ENCODE measurements around the gene ASCL4. TPM values are rescaled to one million over a fixed set of nuclear protein-coding genes. Genes with fewer than 3 reads are reported as not detected.

ASCL4 gene
- total and polyA plus RNA-seq, 4 donors = not detected

DNA sequence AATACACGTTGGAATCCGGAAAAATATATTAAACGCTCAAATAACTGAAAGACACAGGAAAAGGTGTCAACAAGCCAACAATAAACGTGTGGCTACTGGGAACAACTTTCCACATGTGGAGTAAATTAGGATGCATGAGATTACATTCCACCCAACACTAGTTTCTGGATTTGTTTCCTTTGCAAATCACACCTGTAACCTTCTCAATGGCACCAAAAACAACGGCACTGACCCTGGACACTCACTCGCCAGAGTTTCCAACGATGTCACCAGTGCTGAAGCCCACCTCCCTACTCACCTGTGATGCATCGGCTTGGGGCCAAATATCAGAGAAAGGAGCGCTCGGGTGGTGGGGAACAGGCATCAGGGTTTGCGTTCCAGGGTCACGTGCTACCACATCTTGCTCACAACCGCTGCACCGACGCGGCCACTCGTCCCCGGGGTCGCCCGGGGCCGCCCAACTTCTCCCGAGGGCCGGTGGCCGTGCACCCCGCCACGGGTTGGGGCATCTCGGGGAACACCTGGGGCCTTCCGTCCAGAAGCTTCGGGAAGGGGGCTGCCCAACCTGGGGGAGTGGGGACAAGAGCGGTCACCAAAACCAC lies 14.2 kb upstream of the ASCL4 start:
- H3K9me3 ChIP-seq (ENCODE audit: control insufficient read depth in 4 of 4, insufficient read depth in 3 of 4, low read length in 3 of 4) = no peaks in the 10 kb centered on the region
- H3K27me3 ChIP-seq (ENCODE audit: control insufficient read depth in 3 of 3, insufficient read depth in 3 of 3, low read length in 2 of 3) = no peaks in the 10 kb centered on the region
- H3K27ac ChIP-seq (ENCODE audit: low read depth in 1 of 2, low read length in 1 of 2) = peak overlapping the region; percentile 77 to 84
- peak overlapping the region; percentile 93 for H3K4me3 ChIP-seq
- peaks cover 3 to 23% (median 12%) of the 10 kb centered on the region in 5 donors for H3K4me1 ChIP-seq (ENCODE audit: control insufficient read depth in 5 of 5, insufficient read depth in 5 of 5, low read length in 5 of 5)
- ATAC-seq (ENCODE audit: insufficient read depth, low FRiP score) (no peak), DNase-seq (peak; percentile 19 to 26 (median 23))
- 2 to 3% methylated on average over 30 of the region's 30 CpGs for WGBS, 2 donors
- TF ChIP-seq, protein P1, sequence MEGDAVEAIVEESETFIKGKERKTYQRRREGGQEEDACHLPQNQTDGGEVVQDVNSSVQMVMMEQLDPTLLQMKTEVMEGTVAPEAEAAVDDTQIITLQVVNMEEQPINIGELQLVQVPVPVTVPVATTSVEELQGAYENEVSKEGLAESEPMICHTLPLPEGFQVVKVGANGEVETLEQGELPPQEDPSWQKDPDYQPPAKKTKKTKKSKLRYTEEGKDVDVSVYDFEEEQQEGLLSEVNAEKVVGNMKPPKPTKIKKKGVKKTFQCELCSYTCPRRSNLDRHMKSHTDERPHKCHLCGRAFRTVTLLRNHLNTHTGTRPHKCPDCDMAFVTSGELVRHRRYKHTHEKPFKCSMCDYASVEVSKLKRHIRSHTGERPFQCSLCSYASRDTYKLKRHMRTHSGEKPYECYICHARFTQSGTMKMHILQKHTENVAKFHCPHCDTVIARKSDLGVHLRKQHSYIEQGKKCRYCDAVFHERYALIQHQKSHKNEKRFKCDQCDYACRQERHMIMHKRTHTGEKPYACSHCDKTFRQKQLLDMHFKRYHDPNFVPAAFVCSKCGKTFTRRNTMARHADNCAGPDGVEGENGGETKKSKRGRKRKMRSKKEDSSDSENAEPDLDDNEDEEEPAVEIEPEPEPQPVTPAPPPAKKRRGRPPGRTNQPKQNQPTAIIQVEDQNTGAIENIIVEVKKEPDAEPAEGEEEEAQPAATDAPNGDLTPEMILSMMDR (IDR thresholded peaks at IDR 0.05; ENCODE audit: control extremely low read depth, extremely low read depth) = no peak
- peaks cover 4 to 18% (median 10%) of the 10 kb centered on the region in 4 donors for H3K36me3 ChIP-seq (ENCODE audit: control insufficient read depth in 4 of 4, insufficient read depth in 4 of 4, low read length in 4 of 4)
- H3K9ac ChIP-seq (ENCODE audit: insufficient read depth in 1 of 2, low read length in 2 of 2) = peak overlapping the region; percentile 70 to 84

DNA sequence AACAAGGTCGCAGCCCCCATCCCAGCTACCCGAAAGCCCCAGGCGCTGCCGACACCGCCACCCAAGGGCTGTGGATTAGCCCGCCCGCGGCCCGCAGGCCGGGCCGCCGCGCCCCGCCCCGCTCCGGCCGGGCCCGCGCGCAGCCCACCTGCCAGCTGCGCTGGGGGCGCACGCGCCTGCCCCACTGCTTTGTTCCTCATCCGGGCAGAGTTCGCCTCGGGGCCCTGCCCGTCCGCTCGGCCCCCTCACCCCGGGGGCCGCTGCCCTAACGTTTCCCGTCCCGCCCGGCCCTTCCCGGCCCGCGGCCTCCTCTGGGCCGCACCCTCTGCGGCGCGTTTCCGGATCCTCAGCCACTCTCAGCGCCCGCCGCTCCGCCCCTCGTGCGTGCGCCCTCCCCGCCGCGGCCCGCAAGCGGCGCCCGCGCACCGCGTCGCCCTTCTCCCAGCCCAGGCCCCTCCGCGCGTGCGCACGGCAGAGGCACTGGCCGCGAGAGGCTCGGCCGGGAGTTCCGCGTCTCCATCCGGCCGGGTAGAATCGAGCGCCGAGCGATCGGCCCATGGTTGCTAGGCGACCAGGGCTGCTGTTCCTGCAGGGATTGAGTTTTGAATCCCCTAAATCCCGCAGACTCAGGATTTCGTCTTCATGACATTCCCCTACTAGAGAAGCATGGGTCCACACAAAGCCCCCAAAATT lies 13.5 kb upstream of the ASCL4 start, which contains the start of gene PRDM4:
Gene PRDM4, minus strand, starts transcription at position 329 of the 693 bp plus-strand sequence. CDS start 622 bp downstream, outside the sequence.
- Histone ChIP-seq H3K9ac (ENCODE audit: insufficient read depth in 1 of 2, low read length in 2 of 2) (peak within 1 kb of the TSS; percentile 75 to 91), H3K27me3 (ENCODE audit: control insufficient read depth in 3 of 3, insufficient read depth in 3 of 3, low read length in 2 of 3) (no peaks in the 10 kb centered on the region), H3K27ac (ENCODE audit: low read depth in 1 of 2, low read length in 1 of 2) (peak within 1 kb of the TSS; percentile 82 to 84), H3K36me3 (ENCODE audit: control insufficient read depth in 4 of 4, insufficient read depth in 4 of 4, low read length in 4 of 4) (peaks cover 4 to 16% (median 9%) of the 10 kb centered on the region in 4 donors), H3K4me1 (ENCODE audit: control insufficient read depth in 5 of 5, insufficient read depth in 5 of 5, low read length in 5 of 5) (peaks cover 3 to 23% (median 12%) of the 10 kb centered on the region in 5 donors), H3K4me3 (peak within 1 kb of the TSS; percentile 93), H3K9me3 (ENCODE audit: control insufficient read depth in 4 of 4, insufficient read depth in 3 of 4, low read length in 3 of 4) (no peaks in the 10 kb centered on the region)
- peak; percentile 99 for ATAC-seq (ENCODE audit: insufficient read depth, low FRiP score)
- WGBS, 2 donors = 0 to 1% methylated on average over 64 to 83 of the region's 83 CpGs
- peak; percentile 96 to 98 (median 97) for DNase-seq
- TF ChIP-seq, protein P1 (IDR thresholded peaks at IDR 0.05; ENCODE audit: control extremely low read depth, extremely low read depth) = peak; percentile 23

DNA sequence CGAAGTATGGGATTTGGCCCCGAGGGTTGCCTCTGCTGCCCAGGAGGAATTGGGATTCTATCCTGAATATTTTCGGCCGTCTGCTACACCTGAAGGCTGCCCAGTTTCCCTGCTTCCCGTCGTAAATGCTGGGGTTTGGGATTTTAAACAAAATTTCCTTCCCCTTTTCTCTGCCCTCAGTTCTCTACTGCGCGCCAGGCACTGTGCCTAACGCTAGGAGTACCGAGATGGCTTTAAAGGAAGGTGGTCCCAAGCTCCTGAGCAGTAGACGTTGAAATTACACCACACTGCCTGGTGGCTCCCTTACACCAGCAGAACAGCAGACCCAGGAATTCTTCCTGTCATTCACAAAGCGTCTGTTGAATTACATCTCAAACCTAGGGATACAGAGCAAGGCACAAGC lies 13.0 kb upstream of the ASCL4 start:
- Histone ChIP-seq H3K27me3 (ENCODE audit: control insufficient read depth in 3 of 3, insufficient read depth in 3 of 3, low read length in 2 of 3) (no peaks in the 10 kb centered on the region), H3K27ac (ENCODE audit: low read depth in 1 of 2, low read length in 1 of 2) (peak overlapping the region; percentile 36 to 82), H3K4me3 (peak overlapping the region; percentile 27), H3K9me3 (ENCODE audit: control insufficient read depth in 4 of 4, insufficient read depth in 3 of 4, low read length in 3 of 4) (no peaks in the 10 kb centered on the region), H3K4me1 (ENCODE audit: control insufficient read depth in 5 of 5, insufficient read depth in 5 of 5, low read length in 5 of 5) (peaks cover 3 to 23% (median 12%) of the 10 kb centered on the region in 5 donors), H3K9ac (ENCODE audit: insufficient read depth in 1 of 2, low read length in 2 of 2) (peak overlapping the region; percentile 75 to 91), H3K36me3 (ENCODE audit: control insufficient read depth in 4 of 4, insufficient read depth in 4 of 4, low read length in 4 of 4) (peaks cover 2 to 11% (median 4%) of the 10 kb centered on the region in 4 donors)
- DNase-seq = no peak
- ATAC-seq (ENCODE audit: insufficient read depth, low FRiP score) = peak; percentile 2
- TF ChIP-seq, protein P1 (IDR thresholded peaks at IDR 0.05; ENCODE audit: control extremely low read depth, extremely low read depth) = no peak
- WGBS, 2 donors = 2 to 3% methylated on average over 12 of the region's 12 CpGs
